HT-29 (cell line): ENCODE results near the gene PLEKHG1. TPM values are rescaled to one million over a fixed set of nuclear protein-coding genes. Genes with fewer than 3 reads are reported as not detected.
A peak's percentile ranks its signal among the peaks of the same experiment; 100 is the strongest.

Experiments
- DNase-seq: peaks from one replicate; pipeline ENCODE4 v3.0.0-alpha.2; 2015; ENCODE audit warnings: low spot score
- total RNA-seq: library from RNA; depleted of rRNA; stranded (reverse); fragments of >200 nt; shearing (Covaris generic); gene quantifications from 2 replicates; pipeline ENCODE4 v1.2.3, GENCODE V29; 2014; rRNA removed

PLEKHG1 gene
- total RNA-seq, result 4.4 and 7.2 TPM in 2 replicates

GRCh38 chr6:150599199-150600009 lies at the start of gene PLEKHG1:
PLEKHG1 (plus strand) TSS chr6:150599885; CDS start chr6:150733682, 133,797 bp downstream.
- peak; percentile 67 for DNase-seq

- DNase-seq, result no peak
Observed at GRCh38 chr6:150550244-150550643, 49.4 kb upstream of the PLEKHG1 start.

DNA sequence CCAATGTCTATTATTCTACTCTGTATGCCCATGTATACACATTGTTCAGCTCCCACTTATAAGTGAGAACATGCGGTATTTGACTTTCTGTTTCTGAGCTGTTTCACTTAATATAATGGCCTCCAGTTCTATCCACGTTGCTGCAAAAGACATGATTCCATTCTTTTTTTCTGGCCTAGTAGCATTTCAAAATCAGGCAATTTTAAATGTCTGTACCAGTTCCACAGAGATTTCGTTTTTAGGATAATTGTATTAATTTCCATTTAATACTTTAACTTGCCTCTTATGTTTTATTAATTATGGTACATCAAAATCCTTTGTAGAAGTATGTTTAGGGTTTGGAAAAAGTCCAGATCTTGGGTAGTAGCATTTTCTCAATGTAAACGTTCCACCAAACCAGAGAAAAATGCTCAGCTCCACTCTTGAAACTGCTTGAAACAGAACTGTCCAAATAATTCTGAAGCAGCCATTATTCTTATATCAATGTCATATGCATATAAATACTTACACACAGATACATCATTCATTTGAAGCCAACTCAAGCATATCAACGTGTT lies 42.6 kb upstream of the PLEKHG1 start:
- no peak for DNase-seq

DNA sequence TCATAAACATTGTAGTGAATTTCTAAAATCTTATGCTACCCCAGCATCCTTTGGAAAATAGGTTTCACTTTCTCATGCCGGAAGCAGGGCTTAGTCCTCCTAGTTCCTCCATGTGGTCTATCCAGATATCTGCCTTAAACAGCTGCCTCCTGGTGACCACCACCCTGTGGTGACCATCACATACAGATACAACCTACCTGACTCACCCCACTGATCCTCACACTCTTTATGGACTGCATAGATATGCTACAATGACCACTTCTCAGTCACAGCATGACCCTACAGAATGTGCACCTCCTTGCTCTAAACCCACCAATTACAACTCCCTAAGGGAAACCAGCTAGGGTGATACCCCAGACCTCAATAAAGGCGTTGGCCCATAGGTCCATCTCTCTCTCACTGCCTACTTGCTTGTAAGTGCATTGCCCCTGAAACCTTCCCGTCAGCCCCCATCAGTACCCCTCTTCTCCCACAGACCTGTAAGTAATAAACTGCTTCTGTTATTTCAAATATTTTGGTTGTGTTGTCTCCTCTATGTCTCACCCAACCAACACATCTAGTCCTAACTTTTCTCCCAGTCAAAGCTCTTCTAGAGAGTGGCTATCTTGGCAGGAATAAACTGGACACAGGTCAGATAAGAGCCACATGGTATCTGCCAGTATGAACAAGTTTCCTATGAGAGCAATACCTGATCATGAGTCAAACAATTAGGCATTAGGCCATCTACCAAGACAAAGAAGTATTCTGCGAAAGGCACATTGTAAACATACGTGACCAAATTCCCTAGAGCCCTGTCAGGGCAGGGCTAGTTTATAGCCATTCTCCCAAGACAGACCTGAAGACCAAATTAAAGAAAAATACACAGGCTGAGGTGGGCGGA lies 39.4 kb upstream of the PLEKHG1 start:
- DNase-seq, result no peak

- DNase-seq, result no peak
Observed at GRCh38 chr6:150560884-150561219, 38.8 kb upstream of the PLEKHG1 start.

GRCh38 chr6:150565945-150566344 lies 33.7 kb upstream of the PLEKHG1 start:
- DNase-seq, result no peak

DNA sequence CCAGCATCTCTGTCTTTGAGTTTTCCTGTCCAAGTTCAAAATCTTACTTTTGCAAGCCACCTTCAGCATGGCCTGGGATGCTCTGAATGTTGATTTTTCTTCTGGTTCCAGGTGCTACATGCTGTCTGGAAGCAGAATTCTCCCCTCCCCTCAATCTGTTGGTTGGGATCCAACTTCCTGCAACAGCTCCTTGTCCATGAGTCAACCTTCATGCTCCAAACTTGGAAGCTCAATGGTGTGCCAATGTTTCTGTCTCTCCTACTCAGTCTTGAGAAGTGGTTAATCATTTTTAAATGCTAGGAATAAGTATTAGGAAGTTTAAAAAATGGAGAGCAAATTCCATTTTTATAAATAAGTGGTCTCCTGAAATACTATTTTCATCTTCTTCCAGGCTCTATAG lies 33.2 kb upstream of the PLEKHG1 start:
- DNase-seq, result no peak

GRCh38 chr6:150567380-150567779 lies 32.3 kb upstream of the PLEKHG1 start:
- no peak for DNase-seq

DNA sequence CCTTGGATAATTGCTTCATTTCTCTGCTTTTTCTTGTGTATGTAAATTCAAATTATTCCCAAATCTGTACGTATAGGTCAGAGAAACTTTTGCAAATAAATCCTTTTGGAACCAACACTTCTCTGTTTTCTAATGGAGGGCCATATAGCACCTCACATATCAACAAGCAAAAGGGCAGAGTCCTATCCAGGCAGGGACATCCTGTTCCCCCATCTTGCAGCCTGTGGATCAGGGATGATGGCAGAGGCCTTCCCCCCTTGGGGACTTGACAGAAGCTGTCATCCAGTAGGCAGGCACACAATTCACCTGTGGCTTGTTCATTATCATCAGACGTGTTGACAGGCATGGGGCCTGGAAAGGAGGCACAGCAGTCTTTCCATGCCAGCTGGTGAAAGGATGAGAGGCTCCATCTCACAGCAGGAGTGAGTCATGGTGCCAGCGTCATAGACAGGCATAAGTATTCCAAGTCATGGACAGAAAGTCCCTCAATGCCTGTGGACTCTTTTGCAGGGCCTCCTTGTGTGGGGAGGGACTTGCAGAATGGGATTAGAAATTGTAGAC lies 31.8 kb upstream of the PLEKHG1 start:
- no peak for DNase-seq

DNA sequence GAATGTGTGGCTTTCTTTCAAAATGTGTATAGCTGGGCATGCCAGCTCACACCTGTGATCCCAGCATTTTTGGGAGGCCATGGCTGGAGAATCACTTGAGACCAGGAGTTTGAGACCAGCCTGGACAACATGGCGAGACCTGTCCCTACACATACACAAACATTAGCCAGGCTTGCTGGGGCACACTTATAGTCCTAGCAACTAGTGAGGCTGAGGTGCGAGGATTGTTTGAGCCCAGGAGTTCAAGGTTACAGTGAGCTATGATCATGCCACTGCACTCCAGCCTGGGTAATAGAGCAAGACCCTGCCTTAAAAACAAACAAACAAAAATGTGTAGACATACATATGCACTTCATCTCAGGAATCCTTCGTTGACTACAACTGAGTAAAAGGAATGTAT lies 31.1 kb upstream of the PLEKHG1 start:
- DNase-seq, result no peak

DNA sequence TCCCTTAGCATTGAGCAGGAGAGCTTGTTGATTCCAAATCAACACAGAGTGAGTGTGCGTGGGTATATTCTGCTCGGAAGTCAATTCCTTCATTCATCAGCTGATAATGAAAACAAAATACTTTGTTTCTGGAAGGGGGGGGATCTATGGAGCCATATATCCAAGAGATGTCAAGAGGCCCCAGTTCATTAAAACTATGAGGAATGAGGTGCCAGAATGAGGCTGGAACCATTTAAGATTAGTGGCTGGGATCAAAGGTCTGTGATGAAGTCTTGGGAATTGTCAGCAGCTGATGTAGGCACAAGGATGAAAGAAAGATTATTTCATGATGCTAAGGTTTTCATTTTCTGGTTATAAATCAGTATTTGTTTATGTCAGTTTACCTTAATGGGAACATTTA lies 30.5 kb upstream of the PLEKHG1 start:
- DNase-seq, result no peak

DNA sequence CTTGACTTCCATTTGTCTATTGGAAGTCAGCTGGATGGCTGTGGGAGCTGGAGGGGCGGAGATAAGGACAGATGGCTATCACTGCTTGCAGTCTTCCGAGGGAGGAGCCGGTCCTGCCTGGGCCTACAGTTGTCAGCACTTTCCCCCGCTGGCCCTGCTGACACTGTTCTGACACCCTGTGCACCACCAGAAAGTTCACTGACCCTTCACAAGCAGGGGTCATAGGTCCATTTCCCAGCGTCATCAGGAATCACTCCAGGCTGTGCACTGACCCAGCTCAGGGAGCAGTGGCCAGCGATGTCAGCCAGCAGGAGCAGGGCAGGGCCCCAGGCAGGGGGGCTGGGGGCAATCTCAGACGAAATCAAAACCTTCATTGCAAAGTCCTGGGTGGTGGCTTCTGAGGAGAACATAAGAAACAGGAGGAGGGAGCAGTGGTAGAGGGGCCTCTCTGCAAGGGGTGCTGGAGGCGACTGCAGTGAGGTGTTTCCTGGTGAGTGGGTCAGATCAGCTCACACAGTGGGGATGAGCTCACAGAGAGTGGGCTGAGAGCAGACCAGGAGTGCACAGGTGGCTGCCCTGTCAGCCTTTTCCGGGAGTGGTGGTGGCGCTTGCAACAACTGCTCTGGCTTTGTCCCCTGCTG lies 26.5 kb upstream of the PLEKHG1 start:
- DNase-seq, result no peak

DNA sequence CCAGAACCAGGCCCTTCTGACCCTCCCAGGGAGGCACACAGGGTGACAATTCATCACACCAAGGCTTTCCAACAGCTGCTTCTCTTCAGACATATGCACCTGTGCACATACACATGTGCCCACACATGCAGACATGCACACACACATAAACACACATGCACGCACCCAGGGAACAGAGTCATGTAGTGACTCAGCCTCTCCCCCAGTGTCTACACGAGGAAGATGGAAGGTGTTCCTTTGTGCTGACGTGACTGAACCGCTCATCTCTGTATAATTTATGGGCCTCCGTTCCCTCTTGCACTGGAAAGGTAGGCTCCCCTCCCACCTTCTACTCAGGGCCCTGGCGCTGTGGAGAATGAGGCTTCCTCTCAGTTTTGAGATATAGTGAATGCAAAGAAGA lies 23.8 kb upstream of the PLEKHG1 start:
- no peak for DNase-seq

- no peak for DNase-seq
Observed at GRCh38 chr6:150576651-150577226, 22.9 kb upstream of the PLEKHG1 start.

DNA sequence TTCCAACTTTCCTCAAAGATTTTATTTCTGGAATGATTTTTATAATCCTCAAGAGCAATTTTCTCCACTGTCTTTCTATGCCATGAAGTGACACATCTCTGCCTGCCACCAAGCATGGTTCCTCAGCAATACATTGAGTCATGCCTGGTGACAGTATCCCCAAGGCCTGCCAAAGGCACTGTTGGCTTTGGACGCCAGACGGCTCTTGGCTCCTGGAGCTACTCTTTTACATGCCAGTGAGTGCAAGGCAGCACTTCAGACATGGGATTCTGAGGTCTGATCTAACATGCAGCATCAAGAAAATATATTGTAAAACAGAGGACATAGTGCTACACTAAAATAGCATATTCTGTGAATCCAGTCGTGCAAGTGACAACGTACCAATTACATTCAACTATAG lies 20.1 kb upstream of the PLEKHG1 start:
- DNase-seq, result no peak

- no peak for DNase-seq
Observed at GRCh38 chr6:150580489-150580888, 19.2 kb upstream of the PLEKHG1 start.

GRCh38 chr6:150584065-150584464 lies 15.6 kb upstream of the PLEKHG1 start:
- DNase-seq, result no peak

DNA sequence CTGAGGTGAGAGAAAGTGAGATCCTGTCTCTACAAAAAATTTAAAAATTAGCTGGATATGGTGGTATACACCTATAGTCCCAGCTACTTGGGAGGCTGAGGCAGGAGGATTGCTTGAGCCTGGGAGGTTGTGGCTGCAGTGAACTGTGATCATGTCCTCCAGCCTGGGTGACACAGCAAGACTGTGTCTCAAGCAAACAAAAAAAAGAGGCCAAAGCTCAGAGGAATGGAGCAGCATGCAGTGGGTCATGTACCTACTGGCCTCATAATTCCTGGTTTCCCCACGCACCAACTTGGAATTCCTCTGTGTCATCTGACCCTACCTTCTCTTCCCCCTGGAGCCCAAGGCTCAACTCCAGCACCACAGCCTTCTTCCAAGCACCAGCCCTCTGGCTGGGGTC lies 15.1 kb upstream of the PLEKHG1 start:
- no peak for DNase-seq

GRCh38 chr6:150586850-150587359 lies 12.8 kb upstream of the PLEKHG1 start:
- no peak for DNase-seq

- no peak for DNase-seq
Observed at GRCh38 chr6:150587637-150588036, 12.0 kb upstream of the PLEKHG1 start.

DNA sequence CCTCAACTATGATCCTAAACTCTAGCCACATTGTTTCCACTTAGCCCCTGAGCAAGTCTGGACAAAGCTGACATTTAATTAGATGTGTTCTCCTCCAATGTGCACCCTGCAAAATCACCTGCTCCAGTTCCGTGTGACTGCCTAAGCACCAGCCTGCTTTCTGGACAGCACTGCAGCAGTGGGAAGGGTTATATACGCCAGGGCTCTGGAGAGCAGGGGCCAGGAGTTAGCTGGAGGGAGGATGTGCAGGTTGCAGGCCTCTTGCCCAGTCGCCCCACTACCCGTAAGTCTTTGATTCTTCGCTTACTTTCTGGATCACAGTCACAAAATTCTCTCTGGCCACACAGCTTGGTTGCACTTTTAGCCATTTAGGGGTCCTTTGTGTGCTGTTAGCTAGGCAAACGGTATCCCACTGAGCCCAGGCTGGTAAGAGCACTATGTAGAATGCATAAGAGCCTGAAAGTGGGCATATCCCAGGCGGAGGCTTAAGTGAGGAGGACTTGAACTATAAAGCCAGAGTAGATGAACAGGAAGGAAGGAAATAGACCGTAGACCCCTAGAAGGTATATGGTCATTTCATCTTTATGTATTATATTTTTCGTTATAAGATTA lies 10.7 kb upstream of the PLEKHG1 start:
- DNase-seq, result no peak
